Ovary (tissue), 9 donors: ENCODE results near the gene TTLL11. TPM values are rescaled to one million over a fixed set of nuclear protein-coding genes. Genes with fewer than 3 reads are reported as not detected.

ENCODE experiments used
- DNase-seq, 5 donors: peaks; one replicate each; pipeline ENCODE4 v3.0.0-alpha.2; 2019 to 2020
- H3K27ac ChIP-seq, 2 donors: fragments of 200-600 bp; one replicate each; pipeline versions ENCODE4 v1.5.1 to v1.8.0; 2019 to 2022
- H3K27me3 ChIP-seq: fragments of 200-600 bp; one replicate; pipeline ENCODE4 v1.8.0; 2022
- H3K36me3 ChIP-seq: fragments of 200-600 bp; sonication (generic); one replicate; pipeline ENCODE4 v1.5.1; 2019
- H3K4me1 ChIP-seq: one replicate; pipeline ENCODE4 v1.8.1; 2013; ENCODE audit warnings: mild to moderate bottlenecking, moderate library complexity; ENCODE audit not compliant: insufficient read depth
- H3K4me3 ChIP-seq: fragments of 200-600 bp; sonication (generic); one replicate; pipeline ENCODE4 v1.5.1; 2017
- H3K9me3 ChIP-seq, 2 donors: fragments of 200-600 bp in 1 of 2; sonication (generic) in 1 of 2; one replicate each; pipeline versions ENCODE4 v1.5.1 to v1.8.1; 2013 to 2019; ENCODE audit warnings: mild to moderate bottlenecking in 1 of 2, moderate library complexity in 1 of 2
- EP300 ChIP-seq: sonication (generic); formaldehyde crosslinking; IDR thresholded peaks from one replicate; pipeline ENCODE4 v1.6.1; 2017; ENCODE audit warnings: antibody characterized with exemption
- POLR2A ChIP-seq: fragments of 450-650 bp; IDR thresholded peaks from one replicate; pipeline ENCODE4 v1.6.1; 2017; ENCODE audit warnings: antibody characterized with exemption, mild to moderate bottlenecking, moderate library complexity
- WGBS, 3 donors: extraction: QIAGEN DNeasy Blood & Tissue Kit in 1 of 3; methylation state at CpG; one replicate each; pipeline versions ENCODE4 v1.1.5 to v1.1.7; 2013 to 2017; 5-methylcytosine and 5-hydroxymethylcytosine counted together
- intact Hi-C, 4 donors: fragments of 100-400 bp; cut with DNase I; formaldehyde crosslinking; loops; one replicate each; pipeline versions ENCODE4 v1.11.0 to v1.15.1; 2022 to 2023
- polyA plus RNA-seq, 2 donors: library from polyadenylated mRNA; stranded (reverse); fragments of 200-250 nt in 1 of 2; fragments of 350-450 nt in 1 of 2; fragmentation: Illumina TruSeq in 1 of 2; extraction: RNeasy Lipid Tissue Mini Kit (QIAGEN cat#74804) in 1 of 2; gene quantifications; one replicate each; pipeline ENCODE4 v1.2.3, GENCODE V29; 2013 to 2014
- total RNA-seq, 7 donors: library from RNA; depleted of rRNA in 2 of 7; stranded (reverse); fragments of >200 nt in 2 of 7; fragmentation: NEBNext Ultra II Directional in 3 of 7; extraction: Animal tissue kit (Norgen Biotek cat#: 25700) in 3 of 7; gene quantifications; one replicate each; pipeline versions ENCODE4 v1.1.0 to v1.2.4, GENCODE V29; 2016 to 2023
- TF ChIP-seq, protein P1 (sequence below), 3 donors: fragments of 450-650 bp in 2 of 3; fragments of 200-600 bp in 1 of 3; IDR thresholded peaks; one replicate each; pipeline versions ENCODE4 v1.5.1 to v1.8.0; 2016 to 2022; ENCODE audit warnings: antibody characterized with exemption in 3 of 3, mild to moderate bottlenecking in 1 of 3
- donor health status: DM: no; HTN: no; CAD: no; lungs with moderate emphysema.
- donor health status: DM: no; HTN: no; CAD: no.
- donor health status: Bipolar disorder and iron deficiency.
- donor health status: DM: yes; HTN: yes; CAD: no.
- donor health status: DM: no; HTN: no; CAD: no.
- donor health status: DM: yes; HTN: yes; CAD: no.

The TTLL11 gene
- total and polyA plus RNA-seq, 9 donors: 6.1 to 13.5 (median 9.2) TPM

DNA sequence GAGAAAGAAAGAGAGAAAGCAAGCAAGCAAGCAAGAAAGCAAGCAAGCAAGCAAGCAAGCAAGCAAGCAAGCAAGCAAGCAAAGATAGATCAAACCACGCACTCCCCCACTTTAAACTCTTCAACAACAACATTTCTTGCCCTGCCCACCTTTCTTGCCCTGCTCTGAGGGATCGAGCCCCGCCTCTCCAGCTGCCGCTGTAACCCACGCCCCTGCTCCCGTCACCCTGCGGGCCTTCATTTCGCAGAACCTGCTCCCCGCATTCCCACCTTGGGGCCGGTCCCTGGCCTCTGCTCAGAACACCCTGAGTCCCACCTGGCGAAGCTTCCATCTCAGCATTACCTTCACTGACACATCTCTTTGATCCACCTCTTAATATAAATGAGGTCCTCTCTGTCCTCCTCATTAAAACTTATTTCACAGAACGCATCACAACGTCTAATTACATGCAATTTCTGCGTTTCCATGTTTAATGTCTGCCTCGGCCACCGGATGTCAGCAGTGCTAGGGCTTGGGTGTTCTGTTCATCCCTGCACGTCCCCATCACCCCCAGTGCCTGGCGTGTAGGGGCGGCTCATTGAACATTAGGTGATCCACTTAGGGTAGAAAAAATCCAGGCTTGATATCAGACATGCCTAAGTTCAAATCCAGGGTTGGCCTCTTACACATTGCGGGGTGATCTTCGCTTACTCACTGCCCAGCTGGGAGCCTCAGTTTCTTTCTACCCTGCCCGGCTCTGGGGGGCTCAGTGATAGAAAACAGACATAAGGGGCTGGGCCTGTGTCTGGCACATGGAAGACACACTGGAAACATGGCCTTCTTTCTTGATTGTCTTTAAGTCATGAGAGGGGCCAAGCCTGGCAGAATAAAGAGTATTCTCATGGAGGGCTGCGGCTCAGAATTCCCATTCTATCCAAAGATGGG is 254.1 kb downstream of the TTLL11 start:
- Histone ChIP-seq H3K4me3 (no peak overlapping the region), H3K9me3 (no peaks in the 10 kb centered on the region), H3K27me3 (no peaks in the 10 kb centered on the region), H3K4me1 (peaks cover 14% of the 10 kb centered on the region), H3K36me3 (no peaks in the 10 kb centered on the region), H3K27ac (no peak overlapping the region)
- intact Hi-C loops: loop anchor here in 2 of 4 donors (5.0 to 10.0 kb wide), 2 partner anchors 48 to 156 kb away; no protein-coding TSS in a partner anchor
- TF ChIP-seq, protein P1, sequence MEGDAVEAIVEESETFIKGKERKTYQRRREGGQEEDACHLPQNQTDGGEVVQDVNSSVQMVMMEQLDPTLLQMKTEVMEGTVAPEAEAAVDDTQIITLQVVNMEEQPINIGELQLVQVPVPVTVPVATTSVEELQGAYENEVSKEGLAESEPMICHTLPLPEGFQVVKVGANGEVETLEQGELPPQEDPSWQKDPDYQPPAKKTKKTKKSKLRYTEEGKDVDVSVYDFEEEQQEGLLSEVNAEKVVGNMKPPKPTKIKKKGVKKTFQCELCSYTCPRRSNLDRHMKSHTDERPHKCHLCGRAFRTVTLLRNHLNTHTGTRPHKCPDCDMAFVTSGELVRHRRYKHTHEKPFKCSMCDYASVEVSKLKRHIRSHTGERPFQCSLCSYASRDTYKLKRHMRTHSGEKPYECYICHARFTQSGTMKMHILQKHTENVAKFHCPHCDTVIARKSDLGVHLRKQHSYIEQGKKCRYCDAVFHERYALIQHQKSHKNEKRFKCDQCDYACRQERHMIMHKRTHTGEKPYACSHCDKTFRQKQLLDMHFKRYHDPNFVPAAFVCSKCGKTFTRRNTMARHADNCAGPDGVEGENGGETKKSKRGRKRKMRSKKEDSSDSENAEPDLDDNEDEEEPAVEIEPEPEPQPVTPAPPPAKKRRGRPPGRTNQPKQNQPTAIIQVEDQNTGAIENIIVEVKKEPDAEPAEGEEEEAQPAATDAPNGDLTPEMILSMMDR (IDR thresholded peaks at IDR 0.05): no peak
- TF ChIP-seq EP300 (no peak), POLR2A (no peak)
- WGBS, 3 donors: 69 to 77% (median 69%) methylated on average over 23 of the region's 23 CpGs
- peak in 1 of 5 donors; percentile 30 for DNase-seq

DNA sequence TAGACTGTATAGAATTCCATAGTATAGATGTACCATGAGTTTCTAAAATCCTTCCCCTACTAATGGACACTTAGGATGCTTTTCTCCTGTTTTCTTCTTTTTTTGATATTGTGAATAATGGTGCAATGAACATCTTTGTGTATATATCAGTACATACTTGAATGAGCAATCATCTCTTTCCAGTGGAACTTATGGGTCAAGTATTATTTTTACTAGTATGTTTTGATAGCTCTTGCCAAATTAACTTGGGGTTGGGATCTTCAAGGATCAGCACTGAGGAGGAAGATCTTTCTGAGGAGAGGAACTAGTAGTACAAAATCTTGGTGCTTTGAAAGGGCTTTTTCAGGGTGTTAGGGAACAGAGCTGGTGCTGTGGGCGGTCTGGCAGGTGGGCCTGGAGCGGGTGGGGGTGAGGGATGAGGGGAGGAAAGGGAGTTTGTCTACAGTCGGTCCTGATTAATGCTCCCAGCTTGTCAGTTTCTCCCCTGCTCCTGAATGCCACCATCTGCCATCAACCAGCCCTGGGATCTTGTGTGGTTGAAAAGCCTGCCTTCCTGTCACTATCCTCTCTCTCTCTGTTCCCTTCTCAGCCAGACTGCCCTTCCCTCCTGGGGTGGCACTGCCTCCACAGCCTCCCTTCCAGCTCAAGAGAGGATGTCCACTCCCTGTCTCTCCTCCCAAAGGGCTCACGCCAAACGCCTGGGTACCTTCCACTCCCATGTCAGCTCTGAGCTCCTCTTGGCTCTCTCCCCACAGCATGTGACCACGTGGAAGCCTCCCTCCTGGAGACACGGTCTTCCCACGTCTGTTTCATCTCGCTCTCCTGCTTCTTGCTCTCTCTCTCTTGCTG is 255.8 kb downstream of the TTLL11 start:
- WGBS, 3 donors: 24 to 32% (median 24%) methylated on average over 9 of the region's 9 CpGs
- DNase-seq: peak; percentile 72 to 88 (median 73)
- Histone ChIP-seq H3K27ac (peak overlapping the region in 1 of 2 donors; percentile 30), H3K36me3 (no peaks in the 10 kb centered on the region), H3K4me3 (no peak overlapping the region), H3K9me3 (no peaks in the 10 kb centered on the region), H3K27me3 (no peaks in the 10 kb centered on the region), H3K4me1 (peaks cover 14% of the 10 kb centered on the region)
- TF ChIP-seq POLR2A (no peak), EP300 (no peak)
- TF ChIP-seq, protein P1 (IDR thresholded peaks at IDR 0.05): no peak
- intact Hi-C loops: loop anchor here in 2 of 4 donors (5.0 to 10.0 kb wide), 2 partner anchors 50 to 157 kb away; no protein-coding TSS in a partner anchor

DNA sequence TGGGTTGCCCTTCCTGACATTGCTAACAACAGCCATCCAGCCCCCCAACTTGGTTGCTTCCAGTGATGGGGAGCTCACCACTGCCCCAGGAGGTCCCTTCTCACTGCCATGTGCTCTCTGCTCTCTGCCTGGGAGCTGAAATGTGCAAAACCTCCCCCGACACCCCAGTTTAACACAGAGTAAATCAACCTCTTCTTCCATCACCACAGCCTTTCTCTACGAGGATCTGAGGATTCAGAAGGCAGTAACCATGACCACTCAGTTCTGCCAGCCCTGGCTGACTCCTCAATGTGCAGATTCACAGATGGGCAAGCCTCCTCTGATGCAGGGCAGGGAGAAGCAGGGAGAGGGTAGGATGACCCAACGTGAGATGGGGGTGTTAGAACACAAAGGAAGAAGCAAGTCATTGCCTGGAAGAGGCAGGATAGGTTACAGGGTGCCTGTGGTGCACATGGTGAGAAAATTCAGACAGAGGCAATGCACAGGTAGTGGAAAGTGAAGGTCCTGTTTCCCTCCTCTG is 256.7 kb downstream of the TTLL11 start:
- WGBS, 3 donors: 81 to 93% (median 90%) methylated on average over 3 of the region's 3 CpGs
- Histone ChIP-seq H3K4me3 (no peak overlapping the region), H3K4me1 (peaks cover 11% of the 10 kb centered on the region), H3K27ac (no peak overlapping the region), H3K27me3 (no peaks in the 10 kb centered on the region), H3K9me3 (no peaks in the 10 kb centered on the region), H3K36me3 (no peaks in the 10 kb centered on the region)
- intact Hi-C loops: loop anchor here in 2 of 4 donors (5.0 to 10.0 kb wide), 2 partner anchors 51 to 158 kb away; no protein-coding TSS in a partner anchor
- peak in 2 of 5 donors; percentile 5 to 24 for DNase-seq
- no peak for TF ChIP-seq EP300
- TF ChIP-seq, protein P1 (IDR thresholded peaks at IDR 0.05): no peak
- no peak for TF ChIP-seq POLR2A
